DOHH2 (cell line): ENCODE measurements around the gene SIGLEC7.

Source experiments
- H3F3A ChIP-seq: fragments of 200-600 bp; sonication (generic), shearing (Covaris generic); 2 replicates; pipeline ENCODE4 v1.6.0; 2016; ENCODE audit warnings: antibody characterized with exemption, mild to moderate bottlenecking; ENCODE audit not compliant: control insufficient read depth, insufficient read depth
- H3K27ac ChIP-seq: fragments of 200-600 bp; sonication (generic); 2 replicates; pipeline ENCODE4 v1.5.1; 2014; ENCODE audit warnings: low read depth, mild to moderate bottlenecking, low read length, moderate library complexity
- H3K27me3 ChIP-seq: fragments of 200-600 bp; sonication (generic); 2 replicates; pipeline ENCODE4 v1.6.1; 2014; ENCODE audit warnings: mild to moderate bottlenecking, low read length, mixed read lengths; ENCODE audit not compliant: control insufficient read depth
- H3K36me3 ChIP-seq: fragments of 200-600 bp; sonication (generic); 2 replicates; pipeline ENCODE4 v1.6.1; 2014; ENCODE audit warnings: mild to moderate bottlenecking, low read length, moderate library complexity, mixed read lengths; ENCODE audit not compliant: control insufficient read depth
- H3K4me1 ChIP-seq: fragments of 200-600 bp; sonication (generic); 2 replicates; pipeline ENCODE4 v1.6.1; 2014; ENCODE audit warnings: mild to moderate bottlenecking, low read length, mixed read lengths; ENCODE audit not compliant: control insufficient read depth
- H3K4me2 ChIP-seq: fragments of 200-600 bp; sonication (generic); 2 replicates; pipeline ENCODE4 v1.6.0; 2014; ENCODE audit warnings: mild to moderate bottlenecking, low read length, moderate library complexity
- H3K4me3 ChIP-seq: fragments of 200-600 bp; sonication (generic); 2 replicates; pipeline ENCODE4 v1.5.1; 2014; ENCODE audit warnings: mild to moderate bottlenecking, low read length, mixed read lengths
- H3K79me2 ChIP-seq: fragments of 200-600 bp; sonication (generic); 2 replicates; pipeline ENCODE4 v1.6.1; 2014; ENCODE audit warnings: mild to moderate bottlenecking, low read length, mixed read lengths; ENCODE audit not compliant: control insufficient read depth
- H3K9me2 ChIP-seq: fragments of 200-600 bp; sonication (generic); replicated peaks from 2 replicates; pipeline ENCODE4 v1.6.1; 2014; ENCODE audit warnings: mild to moderate bottlenecking, low read length, mixed read lengths; ENCODE audit not compliant: control insufficient read depth
- H3K9me3 ChIP-seq: fragments of 200-600 bp; sonication (generic); 2 replicates; pipeline ENCODE4 v1.6.1; 2014; ENCODE audit warnings: antibody characterized with exemption, low read length, mixed read lengths; ENCODE audit not compliant: control insufficient read depth, insufficient read depth
- H4K20me1 ChIP-seq: fragments of 200-600 bp; sonication (generic); 2 replicates; pipeline ENCODE4 v1.6.0; 2014; ENCODE audit warnings: low read depth, mild to moderate bottlenecking, antibody characterized with exemption, low read length, moderate library complexity; ENCODE audit not compliant: control insufficient read depth, insufficient read depth
- CTCF ChIP-seq: fragments of 200-600 bp; sonication (generic); IDR thresholded peaks from one replicate; pipeline ENCODE4 v1.5.1; 2014; ENCODE audit warnings: antibody characterized with exemption, mild to moderate bottlenecking, low read depth, low read length; ENCODE audit not compliant: poor library complexity, severe bottlenecking
- EZH2phosphoT487 ChIP-seq: fragments of 200-600 bp; sonication (generic); IDR thresholded peaks from 2 replicates; pipeline ENCODE4 v1.6.1; 2017; ENCODE audit warnings: borderline replicate concordance, mild to moderate bottlenecking, antibody characterized with exemption, low read length, moderate library complexity, mixed read lengths

The SIGLEC7 gene

GRCh38 chr19:51127755-51128154 lies 14.3 kb upstream of the SIGLEC7 start:
- peaks cover 25% of the 10 kb centered on the region for H3F3A ChIP-seq
- no peaks in the 10 kb centered on the region for H3K9me3 ChIP-seq
- TF ChIP-seq EZH2phosphoT487: no peak
- no peak for TF ChIP-seq CTCF
- no peaks in the 10 kb centered on the region for H3K79me2 ChIP-seq
- H3K9me2 ChIP-seq: no peaks in the 10 kb centered on the region
- H3K27me3 ChIP-seq: no peaks in the 10 kb centered on the region
- H4K20me1 ChIP-seq: no peaks in the 10 kb centered on the region
- peaks cover 78% of the 10 kb centered on the region for H3K4me1 ChIP-seq
- H3K36me3 ChIP-seq: no peaks in the 10 kb centered on the region
- peak overlapping the region; percentile 81 for H3K4me2 ChIP-seq
- peak overlapping the region; percentile 69 for H3K4me3 ChIP-seq
- H3K27ac ChIP-seq: peak overlapping the region; percentile 88

- H3K4me3 ChIP-seq: peak overlapping the region; percentile 69
- no peaks in the 10 kb centered on the region for H3K9me2 ChIP-seq
- peak overlapping the region; percentile 81 for H3K4me2 ChIP-seq
Observed at GRCh38 chr19:51128227-51128626, 13.9 kb upstream of the SIGLEC7 start.

GRCh38 chr19:51129716-51130115 lies 12.4 kb upstream of the SIGLEC7 start:
- Histone ChIP-seq H3F3A (peaks cover 25% of the 10 kb centered on the region), H3K9me2 (no peaks in the 10 kb centered on the region), H3K4me1 (peaks cover 59% of the 10 kb centered on the region), H3K79me2 (no peaks in the 10 kb centered on the region), H3K27ac (no peak overlapping the region), H3K27me3 (no peaks in the 10 kb centered on the region), H3K4me2 (peak overlapping the region; percentile 81; the same call in 1 of the 2 replicates), H3K9me3 (peaks cover under 1% of the 10 kb centered on the region; the same call in 1 of the 2 replicates), H4K20me1 (no peaks in the 10 kb centered on the region), H3K36me3 (no peaks in the 10 kb centered on the region), H3K4me3 (0 out of 2 replicates have a peak overlapping the region, but pooled peaks have one; percentile 69)
- TF ChIP-seq CTCF: no peak
- TF ChIP-seq EZH2phosphoT487: no peak

More at GRCh38 chr19:51128227-51128626, 13.9 kb upstream of the SIGLEC7 start:
- Histone ChIP-seq H4K20me1 (no peaks in the 10 kb centered on the region), H3F3A (peaks cover 25% of the 10 kb centered on the region), H3K79me2 (no peaks in the 10 kb centered on the region), H3K27ac (peak overlapping the region; percentile 88), H3K9me3 (no peaks in the 10 kb centered on the region), H3K36me3 (no peaks in the 10 kb centered on the region), H3K4me1 (peaks cover 74% of the 10 kb centered on the region), H3K27me3 (no peaks in the 10 kb centered on the region)
- TF ChIP-seq EZH2phosphoT487: no peak
- TF ChIP-seq CTCF: no peak
